Omental fat pad (tissue), 4 donors: ENCODE measurements around the gene SUMF1. TPM values are rescaled to one million over a fixed set of nuclear protein-coding genes. Genes with fewer than 3 reads are reported as not detected.

Experiments used
- ATAC-seq: fragments of 150-250 bp; one replicate; pipeline ENCODE4 v1.9.1; 2016; ENCODE audit warnings: mild to moderate bottlenecking, moderate library complexity; ENCODE audit not compliant: low FRiP score
- DNase-seq: peaks from one replicate; pipeline ENCODE4 v3.0.0-alpha.2; 2019; ENCODE audit warnings: low spot score
- CTCF ChIP-seq, 3 donors: fragments of 450-650 bp; IDR thresholded peaks; one replicate each; pipeline ENCODE4 v1.5.1; 2016 to 2017; ENCODE audit warnings: antibody characterized with exemption in 3 of 3, mild to moderate bottlenecking in 3 of 3, moderate library complexity in 2 of 3
- total RNA-seq, 4 donors: library from RNA; depleted of rRNA; stranded (reverse); fragments of >200 nt; gene quantifications; one replicate each; pipeline ENCODE4 v1.1.0, GENCODE V29; 2016

Gene SUMF1
- total RNA-seq, 4 donors from 2014 or later, result 44.9 to 61.1 (median 53.8) TPM

DNA sequence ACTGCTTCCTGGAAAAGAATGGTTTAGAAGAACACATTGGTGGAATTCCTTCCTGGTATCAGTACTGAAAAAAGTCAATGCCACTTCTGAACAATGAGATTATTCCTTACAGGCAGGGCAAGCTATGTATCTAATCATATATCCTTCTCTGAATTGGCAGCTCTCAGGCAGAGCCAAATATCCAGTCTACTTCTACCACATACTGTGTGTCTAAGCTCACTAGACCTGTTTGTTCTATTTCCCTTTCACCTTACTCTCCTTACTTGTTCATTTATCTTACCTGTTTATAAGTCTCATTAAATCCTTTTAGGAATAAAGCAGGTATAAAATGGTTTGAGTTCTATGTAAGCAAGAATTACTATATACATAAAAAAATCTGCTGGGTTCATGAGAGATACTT lies 155.6 kb downstream of the SUMF1 start:
- no peak for ATAC-seq
- no peak for DNase-seq
- no peak for TF ChIP-seq CTCF (IDR thresholded peaks at IDR 0.05)

Other genes with a start within 250 kb of the SUMF1 start
- 10 to 100 TPM; 24.7 to 30.3 (median 28.4) TPM for gene SETMAR, start 163.9 kb downstream of the SUMF1 start, total RNA-seq
- gene ITPR1, start 26.1 kb upstream of the SUMF1 start, total RNA-seq, result 10 to 100 TPM; 38.3 to 58.5 (median 41.3) TPM